HEK293 (cell line): ENCODE results near the gene RBM39.

Experiments
- KLF16 ChIP-seq: fragments of 450-650 bp; formaldehyde crosslinking; IDR thresholded peaks from 2 replicates; pipeline ENCODE4 v1.5.1; 2017; ENCODE audit warnings: missing biosample characterization, missing genetic modification characterization
- RBAK ChIP-seq: fragments of 450-650 bp; formaldehyde crosslinking; IDR thresholded peaks from 2 replicates; pipeline ENCODE4 v1.5.1; 2016; ENCODE audit warnings: missing biosample characterization, missing genetic modification characterization
- SP7 ChIP-seq: fragments of 450-650 bp; formaldehyde crosslinking; IDR thresholded peaks from 2 replicates; pipeline ENCODE4 v1.5.1; 2016; ENCODE audit warnings: missing biosample characterization, missing genetic modification characterization
- ZBTB10 ChIP-seq: fragments of 450-650 bp; formaldehyde crosslinking; IDR thresholded peaks from 2 replicates; pipeline ENCODE4 v1.5.1; 2016; ENCODE audit warnings: missing biosample characterization, missing genetic modification characterization
- ZBTB21 ChIP-seq: fragments of 450-650 bp; formaldehyde crosslinking; IDR thresholded peaks from 2 replicates; pipeline ENCODE4 v1.5.1; 2017; ENCODE audit warnings: missing biosample characterization, missing genetic modification characterization
- ZBTB44 ChIP-seq: fragments of 450-650 bp; IDR thresholded peaks from 2 replicates; pipeline ENCODE4 v1.5.1; 2018; ENCODE audit warnings: missing biosample characterization, mild to moderate bottlenecking, missing genetic modification characterization
- ZBTB7A ChIP-seq: fragments of 450-650 bp; formaldehyde crosslinking; IDR thresholded peaks from 2 replicates; pipeline ENCODE4 v1.5.1; 2016; ENCODE audit warnings: low read depth, missing biosample characterization, missing genetic modification characterization
- ZNF239 ChIP-seq: fragments of 450-650 bp; formaldehyde crosslinking; IDR thresholded peaks from 2 replicates; pipeline ENCODE4 v1.5.1; 2016; ENCODE audit warnings: missing biosample characterization, missing genetic modification characterization
- ZNF280D ChIP-seq: fragments of 450-650 bp; formaldehyde crosslinking; IDR thresholded peaks from 2 replicates; pipeline ENCODE4 v1.5.1; 2016; ENCODE audit warnings: missing biosample characterization, missing genetic modification characterization
- ZNF324 ChIP-seq: fragments of 450-650 bp; formaldehyde crosslinking; IDR thresholded peaks from 2 replicates; pipeline ENCODE4 v1.5.1; 2016; ENCODE audit warnings: missing biosample characterization, missing genetic modification characterization
- ZNF335 ChIP-seq: fragments of 450-650 bp; formaldehyde crosslinking; conservative IDR thresholded peaks from 2 replicates; pipeline ENCODE4 v1.5.1; 2016; ENCODE audit warnings: missing biosample characterization, missing genetic modification characterization
- ZNF423 ChIP-seq: fragments of 450-650 bp; formaldehyde crosslinking; IDR thresholded peaks from 2 replicates; pipeline ENCODE4 v1.5.1; 2016; ENCODE audit warnings: missing biosample characterization, missing genetic modification characterization
- ZNF501 ChIP-seq: fragments of 450-650 bp; formaldehyde crosslinking; IDR thresholded peaks from 2 replicates; pipeline ENCODE4 v1.5.1; 2016; ENCODE audit warnings: missing biosample characterization, missing genetic modification characterization
- TF ChIP-seq, protein P1 (sequence below): fragments of 450-650 bp; formaldehyde crosslinking; IDR thresholded peaks from 2 replicates; pipeline ENCODE4 v1.5.1; 2016; ENCODE audit warnings: missing biosample characterization, missing genetic modification characterization
- TF ChIP-seq, protein P2 (sequence below): fragments of 450-650 bp; formaldehyde crosslinking; IDR thresholded peaks from 2 replicates; pipeline ENCODE4; 2016; ENCODE audit warnings: missing biosample characterization, missing genetic modification characterization
- TF ChIP-seq, protein P3 (sequence below): fragments of 450-650 bp; formaldehyde crosslinking; IDR thresholded peaks from 2 replicates; pipeline ENCODE4 v1.5.1; 2016; ENCODE audit warnings: missing biosample characterization, missing genetic modification characterization
- TF ChIP-seq, protein P4 (sequence below): fragments of 450-650 bp; formaldehyde crosslinking; IDR thresholded peaks from 2 replicates; pipeline ENCODE4 v1.5.1; 2016; ENCODE audit warnings: missing biosample characterization, missing genetic modification characterization

RBM39 gene

GRCh38 chr20:35699127-35699956 lies 42.7 kb downstream of the RBM39 start, which contains the start of the genes NFS1 and ROMO1 (continued):
- TF ChIP-seq, protein P1, sequence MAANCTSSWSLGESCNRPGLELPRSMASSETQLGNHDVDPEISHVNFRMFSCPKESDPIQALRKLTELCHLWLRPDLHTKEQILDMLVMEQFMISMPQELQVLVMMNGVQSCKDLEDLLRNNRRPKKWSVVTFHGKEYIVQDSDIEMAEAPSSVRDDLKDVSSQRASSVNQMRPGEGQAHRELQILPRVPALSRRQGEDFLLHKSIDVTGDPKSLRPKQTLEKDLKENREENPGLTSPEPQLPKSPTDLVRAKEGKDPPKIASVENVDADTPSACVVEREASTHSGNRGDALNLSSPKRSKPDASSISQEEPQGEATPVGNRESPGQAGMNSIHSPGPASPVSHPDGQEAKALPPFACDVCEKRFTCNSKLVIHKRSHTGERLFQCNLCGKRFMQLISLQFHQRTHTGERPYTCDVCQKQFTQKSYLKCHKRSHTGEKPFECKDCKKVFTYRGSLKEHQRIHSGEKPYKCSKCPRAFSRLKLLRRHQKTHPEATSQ (tag by site-specific recombination) = peak; percentile 51; the same call in 1 of the 2 replicates
- TF ChIP-seq ZNF501 (tag by site-specific recombination) (peak; percentile 69; the same call in 1 of the 2 replicates), ZNF324 (tag by site-specific recombination) (peak; percentile 81; the same call in 1 of the 2 replicates), ZBTB7A (tag by site-specific recombination) (peak; percentile 84; the same call in 1 of the 2 replicates), ZBTB10 (tag by site-specific recombination) (no peak; the same call in 1 of the 2 replicates), ZBTB44 (peak; percentile 77; the same call in 1 of the 2 replicates), ZNF423 (tag by site-specific recombination) (no peak), RBAK (tag by site-specific recombination) (no peak), ZNF239 (peak; percentile 71), KLF16 (tag by site-specific recombination) (peak; percentile 46; the same call in 1 of the 2 replicates), ZBTB21 (tag by site-specific recombination) (peak; percentile 55; the same call in 1 of the 2 replicates), SP7 (tag by site-specific recombination) (peak; percentile 74), ZNF280D (tag by site-specific recombination) (0 out of 2 replicates have a peak, but pooled peaks have one; percentile 55), ZNF335 (tag by site-specific recombination) (peak; percentile 56; the same call in 1 of the 2 replicates)
- TF ChIP-seq, protein P2, sequence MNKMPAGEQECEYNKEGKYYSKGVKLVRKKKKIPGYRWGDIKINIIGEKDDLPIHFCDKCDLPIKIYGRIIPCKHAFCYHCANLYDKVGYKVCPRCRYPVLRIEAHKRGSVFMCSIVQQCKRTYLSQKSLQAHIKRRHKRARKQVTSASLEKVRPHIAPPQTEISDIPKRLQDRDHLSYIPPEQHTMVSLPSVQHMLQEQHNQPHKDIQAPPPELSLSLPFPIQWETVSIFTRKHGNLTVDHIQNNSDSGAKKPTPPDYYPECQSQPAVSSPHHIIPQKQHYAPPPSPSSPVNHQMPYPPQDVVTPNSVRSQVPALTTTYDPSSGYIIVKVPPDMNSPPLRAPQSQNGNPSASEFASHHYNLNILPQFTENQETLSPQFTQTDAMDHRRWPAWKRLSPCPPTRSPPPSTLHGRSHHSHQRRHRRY = no peak
- TF ChIP-seq, protein P3, sequence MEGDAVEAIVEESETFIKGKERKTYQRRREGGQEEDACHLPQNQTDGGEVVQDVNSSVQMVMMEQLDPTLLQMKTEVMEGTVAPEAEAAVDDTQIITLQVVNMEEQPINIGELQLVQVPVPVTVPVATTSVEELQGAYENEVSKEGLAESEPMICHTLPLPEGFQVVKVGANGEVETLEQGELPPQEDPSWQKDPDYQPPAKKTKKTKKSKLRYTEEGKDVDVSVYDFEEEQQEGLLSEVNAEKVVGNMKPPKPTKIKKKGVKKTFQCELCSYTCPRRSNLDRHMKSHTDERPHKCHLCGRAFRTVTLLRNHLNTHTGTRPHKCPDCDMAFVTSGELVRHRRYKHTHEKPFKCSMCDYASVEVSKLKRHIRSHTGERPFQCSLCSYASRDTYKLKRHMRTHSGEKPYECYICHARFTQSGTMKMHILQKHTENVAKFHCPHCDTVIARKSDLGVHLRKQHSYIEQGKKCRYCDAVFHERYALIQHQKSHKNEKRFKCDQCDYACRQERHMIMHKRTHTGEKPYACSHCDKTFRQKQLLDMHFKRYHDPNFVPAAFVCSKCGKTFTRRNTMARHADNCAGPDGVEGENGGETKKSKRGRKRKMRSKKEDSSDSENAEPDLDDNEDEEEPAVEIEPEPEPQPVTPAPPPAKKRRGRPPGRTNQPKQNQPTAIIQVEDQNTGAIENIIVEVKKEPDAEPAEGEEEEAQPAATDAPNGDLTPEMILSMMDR = peak; percentile 96
- TF ChIP-seq, protein P4, sequence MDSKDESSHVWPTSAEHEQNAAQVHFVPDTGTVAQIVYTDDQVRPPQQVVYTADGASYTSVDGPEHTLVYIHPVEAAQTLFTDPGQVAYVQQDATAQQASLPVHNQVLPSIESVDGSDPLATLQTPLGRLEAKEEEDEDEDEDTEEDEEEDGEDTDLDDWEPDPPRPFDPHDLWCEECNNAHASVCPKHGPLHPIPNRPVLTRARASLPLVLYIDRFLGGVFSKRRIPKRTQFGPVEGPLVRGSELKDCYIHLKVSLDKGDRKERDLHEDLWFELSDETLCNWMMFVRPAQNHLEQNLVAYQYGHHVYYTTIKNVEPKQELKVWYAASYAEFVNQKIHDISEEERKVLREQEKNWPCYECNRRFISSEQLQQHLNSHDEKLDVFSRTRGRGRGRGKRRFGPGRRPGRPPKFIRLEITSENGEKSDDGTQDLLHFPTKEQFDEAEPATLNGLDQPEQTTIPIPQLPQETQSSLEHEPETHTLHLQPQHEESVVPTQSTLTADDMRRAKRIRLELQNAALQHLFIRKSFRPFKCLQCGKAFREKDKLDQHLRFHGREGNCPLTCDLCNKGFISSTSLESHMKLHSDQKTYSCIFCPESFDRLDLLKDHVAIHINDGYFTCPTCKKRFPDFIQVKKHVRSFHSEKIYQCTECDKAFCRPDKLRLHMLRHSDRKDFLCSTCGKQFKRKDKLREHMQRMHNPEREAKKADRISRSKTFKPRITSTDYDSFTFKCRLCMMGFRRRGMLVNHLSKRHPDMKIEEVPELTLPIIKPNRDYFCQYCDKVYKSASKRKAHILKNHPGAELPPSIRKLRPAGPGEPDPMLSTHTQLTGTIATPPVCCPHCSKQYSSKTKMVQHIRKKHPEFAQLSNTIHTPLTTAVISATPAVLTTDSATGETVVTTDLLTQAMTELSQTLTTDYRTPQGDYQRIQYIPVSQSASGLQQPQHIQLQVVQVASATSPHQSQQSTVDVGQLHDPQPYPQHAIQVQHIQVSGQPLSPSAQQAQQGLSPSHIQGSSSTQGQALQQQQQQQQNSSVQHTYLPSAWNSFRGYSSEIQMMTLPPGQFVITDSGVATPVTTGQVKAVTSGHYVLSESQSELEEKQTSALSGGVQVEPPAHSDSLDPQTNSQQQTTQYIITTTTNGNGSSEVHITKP = peak; percentile 84
